DMS114 treated with DMSO at 0.1 percent for 48 hours (cell line): ENCODE results near the gene TAT.
A peak's percentile ranks its signal among the peaks of the same experiment; 100 is the strongest.

ENCODE experiments used
- DNase-seq: peaks from one replicate; lab custom pipeline; 2025; ENCODE audit not compliant: unreplicated experiment; lab: John Stamatoyannopoulos, UW

The TAT gene

DNA sequence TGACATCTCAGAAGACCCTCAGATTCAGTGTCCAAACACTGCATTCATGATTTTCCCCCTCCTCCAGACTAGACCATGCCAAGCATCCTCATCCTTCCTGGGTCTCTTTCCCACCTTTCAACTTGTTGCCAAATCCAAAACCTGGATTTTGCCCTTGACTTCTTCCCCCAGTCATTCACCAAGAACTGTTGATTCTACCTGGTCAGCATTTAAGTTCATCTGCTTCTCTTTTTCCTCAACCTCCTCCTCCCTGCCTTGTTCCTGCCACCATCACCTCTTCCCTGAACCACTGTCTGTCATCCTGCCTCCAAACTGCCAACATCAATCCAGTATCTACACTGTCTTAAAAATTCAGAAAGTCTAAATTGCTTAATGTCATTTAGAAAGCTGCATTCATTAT lies 29.7 kb downstream of the TAT start:
- no peak for DNase-seq

DNA sequence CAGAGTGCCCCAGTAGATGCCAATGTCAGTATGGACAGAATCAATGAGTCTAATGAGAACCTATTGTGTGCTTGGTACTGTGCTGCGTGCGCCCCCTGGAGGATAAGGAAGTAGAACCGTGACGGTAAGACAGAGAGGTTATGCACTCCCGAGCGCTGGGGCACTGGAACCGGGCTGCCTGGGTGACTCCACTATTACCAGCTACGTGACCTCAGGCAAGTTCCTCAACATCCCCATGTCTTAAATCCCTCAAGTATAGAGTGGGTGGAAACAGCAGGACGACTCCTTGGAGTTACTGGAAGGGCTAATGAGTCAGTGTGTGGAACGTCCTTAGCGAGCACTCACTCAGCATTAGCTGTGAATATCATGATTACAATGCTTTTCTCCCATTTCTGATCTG lies 34.5 kb downstream of the TAT start:
- no peak for DNase-seq

DNA sequence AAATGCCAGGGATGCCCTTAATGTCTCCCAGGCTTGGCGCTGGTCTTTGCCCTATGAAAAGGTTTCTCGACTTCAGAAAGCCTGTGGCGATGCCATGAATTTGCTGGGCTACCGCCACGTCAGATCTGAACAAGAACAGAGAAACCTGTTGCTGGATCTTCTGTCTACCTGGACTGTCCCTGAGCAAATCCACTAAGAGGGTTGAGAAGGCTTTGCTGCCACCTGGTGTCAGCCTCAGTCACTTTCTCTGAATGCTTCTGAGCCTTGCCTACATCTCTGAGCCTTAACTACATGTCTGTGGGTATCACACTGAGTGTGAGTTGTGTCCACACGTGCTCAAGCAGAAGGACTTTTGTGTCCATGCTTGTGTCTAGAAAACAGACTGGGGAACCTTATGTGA lies 39.2 kb downstream of the TAT start:
- peak; percentile 48 for DNase-seq

DNA sequence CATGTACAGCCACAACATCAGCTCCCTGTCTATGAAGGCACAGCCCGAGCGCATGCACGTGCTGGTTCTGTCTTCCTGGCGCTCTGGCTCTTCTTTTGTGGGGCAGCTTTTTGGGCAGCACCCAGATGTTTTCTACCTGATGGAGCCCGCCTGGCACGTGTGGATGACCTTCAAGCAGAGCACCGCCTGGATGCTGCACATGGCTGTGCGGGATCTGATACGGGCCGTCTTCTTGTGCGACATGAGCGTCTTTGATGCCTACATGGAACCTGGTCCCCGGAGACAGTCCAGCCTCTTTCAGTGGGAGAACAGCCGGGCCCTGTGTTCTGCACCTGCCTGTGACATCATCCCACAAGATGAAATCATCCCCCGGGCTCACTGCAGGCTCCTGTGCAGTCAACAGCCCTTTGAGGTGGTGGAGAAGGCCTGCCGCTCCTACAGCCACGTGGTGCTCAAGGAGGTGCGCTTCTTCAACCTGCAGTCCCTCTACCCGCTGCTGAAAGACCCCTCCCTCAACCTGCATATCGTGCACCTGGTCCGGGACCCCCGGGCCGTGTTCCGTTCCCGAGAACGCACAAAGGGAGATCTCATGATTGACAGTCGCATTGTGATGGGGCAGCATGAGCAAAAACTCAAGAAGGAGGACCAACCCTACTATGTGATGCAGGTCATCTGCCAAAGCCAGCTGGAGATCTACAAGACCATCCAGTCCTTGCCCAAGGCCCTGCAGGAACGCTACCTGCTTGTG lies 40.0 kb downstream of the TAT start:
- no peak for DNase-seq

- no peak for DNase-seq
Measured at GRCh38 chr16:71532366-71532765, 44.5 kb downstream of the TAT start.

DNA sequence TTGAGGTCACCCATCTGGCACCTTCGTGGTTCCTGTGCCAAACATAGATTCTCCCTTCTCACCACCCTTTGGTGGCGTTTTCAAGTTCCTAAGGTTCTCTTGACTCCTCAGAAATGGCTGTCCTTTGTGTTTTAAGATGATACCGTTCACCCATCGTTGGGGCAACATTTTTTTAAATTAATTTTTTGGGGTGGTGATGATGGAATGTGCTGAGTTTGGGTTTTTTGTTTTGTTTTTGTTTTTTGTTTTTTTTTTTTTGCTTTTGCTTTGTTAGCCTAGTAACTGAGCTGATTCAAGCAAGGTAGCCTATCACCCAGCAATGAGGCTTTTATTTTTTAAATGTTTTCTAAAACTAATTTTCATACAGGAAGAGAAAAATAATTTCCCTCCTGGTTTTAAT lies 48.0 kb downstream of the TAT start:
- DNase-seq = no peak

GRCh38 chr16:71528257-71528656 lies 48.6 kb downstream of the TAT start:
- no peak for DNase-seq

DNA sequence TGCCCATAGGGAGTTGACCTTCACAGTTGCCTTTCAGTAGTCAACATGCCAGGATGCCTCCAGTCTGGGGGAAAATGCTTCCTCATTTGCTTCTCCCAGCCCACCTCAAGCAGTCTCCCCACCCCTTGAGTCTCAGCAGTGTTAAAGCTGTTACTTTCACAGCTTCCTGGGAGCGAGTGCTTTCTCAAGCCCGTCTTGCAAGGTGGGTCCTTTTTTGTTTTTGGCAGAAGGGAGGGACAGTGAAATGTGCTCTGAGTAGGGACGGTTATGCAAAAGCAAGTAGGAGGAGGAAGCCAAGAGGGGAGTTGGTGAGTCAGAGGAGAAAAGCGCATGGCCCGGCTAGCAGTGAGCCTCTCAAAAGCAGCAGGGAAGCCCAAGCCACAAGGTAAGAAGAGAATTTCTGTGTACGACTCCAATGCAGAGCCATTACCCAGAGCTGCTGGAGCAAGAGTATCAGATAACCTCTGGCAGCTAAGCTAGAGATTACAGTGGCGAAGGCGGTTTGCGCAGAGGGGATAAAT lies 50.7 kb downstream of the TAT start, which contains the start of gene CHST4:
Gene CHST4 (plus strand): TSS at position 316 of the 521 bp plus-strand sequence. CDS start 10,252 bp downstream, outside the sequence.
- DNase-seq = no peak

DNA sequence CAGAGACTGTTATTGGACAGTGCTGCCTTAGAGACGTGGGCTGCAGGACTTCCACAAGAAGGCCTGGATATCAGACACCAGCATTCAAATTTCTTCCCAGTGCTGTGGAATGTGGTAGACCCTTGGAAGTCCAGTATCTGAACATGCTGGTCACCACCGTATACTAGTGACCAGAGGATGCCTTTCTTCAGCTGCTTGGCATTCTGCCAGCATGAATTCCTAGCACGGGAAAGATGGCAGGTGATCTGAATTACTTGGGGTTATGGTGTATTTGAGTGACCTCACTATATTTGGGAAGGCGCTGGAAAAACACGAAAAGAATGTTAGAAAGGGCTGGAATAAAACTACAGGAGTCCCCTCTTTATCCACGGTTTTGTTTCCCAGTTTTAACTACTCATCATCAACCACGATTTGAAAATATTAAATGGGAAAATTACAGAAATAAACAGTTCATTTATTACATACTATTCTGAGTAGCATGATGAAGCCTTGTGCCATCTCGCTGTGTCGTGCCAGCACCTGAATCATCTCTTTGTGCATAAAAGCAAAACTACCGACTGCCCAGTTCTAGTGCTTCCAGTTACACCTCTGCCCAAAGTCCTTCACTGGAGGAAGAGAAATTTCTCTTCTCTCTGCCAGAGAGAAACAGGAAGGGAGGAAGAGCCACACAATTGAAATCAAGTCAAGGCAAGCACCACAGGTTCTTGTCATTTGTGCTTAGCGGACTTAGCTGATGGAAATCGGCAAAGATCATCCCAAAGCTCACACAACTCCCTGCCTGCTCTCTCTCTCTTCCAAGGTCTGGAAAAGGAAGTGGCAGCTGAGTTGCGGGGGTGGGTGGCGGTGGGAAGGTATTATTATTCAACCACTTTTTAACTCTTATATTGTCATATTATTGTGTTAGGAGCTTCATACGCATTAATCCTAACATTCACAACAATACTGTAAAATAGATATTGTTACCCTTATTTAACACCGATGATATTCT lies 52.0 kb downstream of the TAT start:
- no peak for DNase-seq

GRCh38 chr16:71520550-71520949 lies 56.3 kb downstream of the TAT start:
- no peak for DNase-seq
